Astrocyte (in vitro differentiated cells and primary cell): Measurements from ENCODE around the gene RBM19. TPM values are rescaled to one million over a fixed set of nuclear protein-coding genes. Genes with fewer than 3 reads are reported as not detected.

Experiments used
- DNase-seq: peaks from one replicate; pipeline ENCODE4 v3.0.0-alpha.2; 2010; ENCODE audit warnings: low read depth
- FAIRE-seq: peaks from 2 replicates; lab custom pipeline; 2011; peaks lifted over from hg19 to GRCh38; lab: Jason Lieb, UNC
- H2AFZ ChIP-seq: 2 replicates; pipeline ENCODE4 v1.6.0; 2012; ENCODE audit warnings: low read depth, low read length, inconsistent platforms
- H3K27ac ChIP-seq: 2 replicates; pipeline ENCODE4 v1.5.1; 2011; ENCODE audit warnings: low read depth, low read length, inconsistent platforms
- H3K27me3 ChIP-seq: 2 replicates; pipeline ENCODE4 v1.6.0; 2011; ENCODE audit warnings: low read length, inconsistent platforms; ENCODE audit not compliant: insufficient read depth
- H3K36me3 ChIP-seq: 2 replicates; pipeline ENCODE4 v1.5.1; 2011; ENCODE audit warnings: low read length, inconsistent platforms; ENCODE audit not compliant: insufficient read depth
- H3K4me1 ChIP-seq: 2 replicates; pipeline ENCODE4 v1.5.1; 2011; ENCODE audit warnings: low read length, inconsistent platforms; ENCODE audit not compliant: insufficient read depth
- H3K4me2 ChIP-seq: 2 replicates; pipeline ENCODE4 v1.6.0; 2012; ENCODE audit warnings: low read length, inconsistent platforms
- H3K4me3 ChIP-seq: 2 replicates; pipeline ENCODE4 v1.5.1; 2011; ENCODE audit warnings: low read depth, mild to moderate bottlenecking, low read length, inconsistent platforms; ENCODE audit not compliant: insufficient read depth
- H3K79me2 ChIP-seq: 2 replicates; pipeline ENCODE4 v1.6.0; 2012; ENCODE audit warnings: mild to moderate bottlenecking, low read length, inconsistent platforms; ENCODE audit not compliant: insufficient read depth
- H3K9ac ChIP-seq: 2 replicates; pipeline ENCODE4 v1.6.0; 2012; ENCODE audit warnings: mild to moderate bottlenecking, low read length, inconsistent platforms
- H3K9me3 ChIP-seq: 2 replicates; pipeline ENCODE4 v1.5.1; 2012; ENCODE audit warnings: low read depth, mild to moderate bottlenecking, low read length, inconsistent platforms; ENCODE audit not compliant: insufficient read depth
- H4K20me1 ChIP-seq: 2 replicates; pipeline ENCODE4 v1.6.0; 2012; ENCODE audit warnings: low read length, inconsistent platforms; ENCODE audit not compliant: insufficient read depth
- H3K27ac Mint-ChIP-seq: one replicate; pipeline ENCODE4 v1.8.0; 2021; ENCODE audit warnings: mild to moderate bottlenecking, mixed read lengths; ENCODE audit not compliant: unreplicated experiment
- H3K27me3 Mint-ChIP-seq: one replicate; pipeline ENCODE4 v1.8.0; 2021; ENCODE audit warnings: low read depth, mixed read lengths; ENCODE audit not compliant: unreplicated experiment
- H3K36me3 Mint-ChIP-seq: one replicate; pipeline ENCODE4 v1.8.0; 2021; ENCODE audit warnings: low read depth, mixed read lengths; ENCODE audit not compliant: unreplicated experiment
- H3K4me1 Mint-ChIP-seq: one replicate; pipeline ENCODE4 v1.8.0; 2021; ENCODE audit warnings: low read depth, mixed read lengths; ENCODE audit not compliant: unreplicated experiment
- H3K4me3 Mint-ChIP-seq: one replicate; pipeline ENCODE4 v1.8.0; 2021; ENCODE audit warnings: mild to moderate bottlenecking, moderate library complexity, mixed read lengths; ENCODE audit not compliant: unreplicated experiment
- H3K9me3 Mint-ChIP-seq: one replicate; pipeline ENCODE4 v1.8.0; 2021; ENCODE audit warnings: mild to moderate bottlenecking, mixed read lengths; ENCODE audit not compliant: unreplicated experiment
- EZH2 ChIP-seq: IDR thresholded peaks from 2 replicates; pipeline ENCODE4 v1.6.1; 2012; ENCODE audit warnings: mild to moderate bottlenecking, low read length, inconsistent platforms; ENCODE audit not compliant: insufficient read depth
- total RNA-seq: library from RNA; stranded (reverse); gene quantifications from 2 replicates; pipeline ENCODE4 v1.2.1, GENCODE V29; 2021
- TF ChIP-seq, protein P1 (sequence below): IDR thresholded peaks from 2 replicates; pipeline ENCODE4 v1.5.1; 2011; ENCODE audit warnings: low read depth, mild to moderate bottlenecking, inconsistent platforms, low read length, moderate library complexity; ENCODE audit not compliant: insufficient read depth

Gene RBM19
- total RNA-seq, 1 donor from 2014 or later, result 32.3 TPM

DNA sequence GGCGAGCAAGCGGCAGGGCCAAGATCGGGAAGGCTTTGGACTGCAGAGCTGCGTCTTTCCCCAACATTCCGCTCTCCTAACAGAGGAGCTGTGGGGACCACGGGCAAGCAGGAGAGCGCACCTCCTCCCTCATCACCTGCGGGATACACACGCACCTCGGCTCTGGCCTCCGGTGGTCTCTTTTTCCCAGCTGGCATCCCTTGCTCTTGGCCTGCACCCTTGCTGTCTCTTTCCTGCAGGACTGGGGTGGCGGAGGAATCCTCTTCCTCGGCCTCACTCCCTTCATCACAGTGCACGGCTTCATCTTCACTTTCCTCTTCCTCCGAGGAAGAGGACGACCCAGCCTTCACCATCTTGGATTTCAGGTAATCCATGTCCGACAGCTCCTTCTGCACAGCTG, 8.5 kb downstream of the RBM19 start:
- H3K4me1 ChIP-seq, result no peaks in the 10 kb centered on the region
- H4K20me1 ChIP-seq, result no peaks in the 10 kb centered on the region
- Mint-ChIP-seq H3K36me3 (peaks cover 11% of the 10 kb centered on the region), H3K27ac (no peak overlapping the region), H3K9me3 (no peaks in the 10 kb centered on the region), H3K27me3 (no peaks in the 10 kb centered on the region), H3K4me3 (no peak overlapping the region), H3K4me1 (peaks cover 5% of the 10 kb centered on the region)
- H3K4me2 ChIP-seq, result no peak overlapping the region
- TF ChIP-seq, protein P1, sequence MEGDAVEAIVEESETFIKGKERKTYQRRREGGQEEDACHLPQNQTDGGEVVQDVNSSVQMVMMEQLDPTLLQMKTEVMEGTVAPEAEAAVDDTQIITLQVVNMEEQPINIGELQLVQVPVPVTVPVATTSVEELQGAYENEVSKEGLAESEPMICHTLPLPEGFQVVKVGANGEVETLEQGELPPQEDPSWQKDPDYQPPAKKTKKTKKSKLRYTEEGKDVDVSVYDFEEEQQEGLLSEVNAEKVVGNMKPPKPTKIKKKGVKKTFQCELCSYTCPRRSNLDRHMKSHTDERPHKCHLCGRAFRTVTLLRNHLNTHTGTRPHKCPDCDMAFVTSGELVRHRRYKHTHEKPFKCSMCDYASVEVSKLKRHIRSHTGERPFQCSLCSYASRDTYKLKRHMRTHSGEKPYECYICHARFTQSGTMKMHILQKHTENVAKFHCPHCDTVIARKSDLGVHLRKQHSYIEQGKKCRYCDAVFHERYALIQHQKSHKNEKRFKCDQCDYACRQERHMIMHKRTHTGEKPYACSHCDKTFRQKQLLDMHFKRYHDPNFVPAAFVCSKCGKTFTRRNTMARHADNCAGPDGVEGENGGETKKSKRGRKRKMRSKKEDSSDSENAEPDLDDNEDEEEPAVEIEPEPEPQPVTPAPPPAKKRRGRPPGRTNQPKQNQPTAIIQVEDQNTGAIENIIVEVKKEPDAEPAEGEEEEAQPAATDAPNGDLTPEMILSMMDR, result no peak
- no peak for TF ChIP-seq EZH2
- no peak overlapping the region for H2AFZ ChIP-seq
- H3K27ac ChIP-seq, result no peak overlapping the region
- H3K9me3 ChIP-seq, result no peaks in the 10 kb centered on the region
- H3K27me3 ChIP-seq, result no peaks in the 10 kb centered on the region
- FAIRE-seq (no peak), DNase-seq (no peak)
- peaks cover 37% of the 10 kb centered on the region for H3K36me3 ChIP-seq
- H3K4me3 ChIP-seq, result no peak overlapping the region
- no peak overlapping the region for H3K9ac ChIP-seq
- H3K79me2 ChIP-seq, result no peaks in the 10 kb centered on the region

DNA sequence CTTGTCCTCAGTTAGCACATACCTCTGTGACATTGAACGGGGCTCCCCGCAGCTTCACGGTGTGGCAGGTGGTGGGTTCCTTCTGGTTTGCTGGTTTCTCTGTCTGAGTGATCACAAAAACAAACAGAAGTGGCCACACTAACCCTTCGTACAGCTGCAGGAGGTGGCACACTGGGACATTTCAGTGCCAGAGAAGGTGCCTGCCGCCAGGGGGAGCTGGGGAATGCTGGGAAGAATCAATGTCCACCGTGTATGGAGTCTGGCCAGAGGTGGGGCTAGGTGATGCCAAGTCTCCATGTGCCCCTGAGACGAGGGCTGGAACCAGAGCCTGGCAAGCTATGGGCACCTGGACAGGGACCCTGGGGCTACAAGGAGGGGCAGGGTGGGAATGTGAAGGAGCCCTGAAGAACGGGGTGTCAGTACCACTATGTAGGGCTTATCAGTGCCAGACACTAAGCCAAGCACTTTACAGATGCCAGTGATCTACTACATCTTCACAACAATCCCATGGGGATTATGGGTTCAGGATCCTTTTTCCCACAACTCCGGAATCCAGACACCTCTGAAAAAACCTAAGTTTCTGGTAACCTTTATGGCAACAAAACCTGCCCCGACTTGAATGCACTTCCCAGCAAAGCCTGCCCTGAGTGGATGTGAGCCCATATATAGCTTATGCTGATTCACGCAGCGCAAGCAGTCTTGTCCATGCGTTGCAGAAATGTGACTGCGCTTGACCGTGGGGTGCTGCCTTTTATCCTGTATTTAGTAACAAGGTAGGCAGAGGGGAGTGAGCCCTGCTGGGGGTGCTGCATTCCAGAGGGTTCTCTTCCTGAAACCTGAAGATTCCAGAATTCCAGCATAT, 10.8 kb downstream of the RBM19 start:
- no peaks in the 10 kb centered on the region for H3K4me1 Mint-ChIP-seq
- Histone ChIP-seq H2AFZ (no peak overlapping the region), H3K4me3 (no peak overlapping the region), H4K20me1 (no peaks in the 10 kb centered on the region), H3K27me3 (no peaks in the 10 kb centered on the region), H3K4me1 (no peaks in the 10 kb centered on the region), H3K9me3 (no peaks in the 10 kb centered on the region), H3K79me2 (no peaks in the 10 kb centered on the region), H3K4me2 (no peak overlapping the region), H3K36me3 (peaks cover 33% of the 10 kb centered on the region), H3K9ac (no peak overlapping the region), H3K27ac (no peak overlapping the region)
- H3K27me3 Mint-ChIP-seq, result no peaks in the 10 kb centered on the region
- FAIRE-seq, result no peak
- H3K4me3 Mint-ChIP-seq, result no peak overlapping the region
- DNase-seq, result no peak
- no peaks in the 10 kb centered on the region for H3K9me3 Mint-ChIP-seq
- TF ChIP-seq, protein P1, result peak; percentile 28
- TF ChIP-seq EZH2, result no peak
- H3K27ac Mint-ChIP-seq, result no peak overlapping the region
- H3K36me3 Mint-ChIP-seq, result peaks cover 8% of the 10 kb centered on the region

DNA sequence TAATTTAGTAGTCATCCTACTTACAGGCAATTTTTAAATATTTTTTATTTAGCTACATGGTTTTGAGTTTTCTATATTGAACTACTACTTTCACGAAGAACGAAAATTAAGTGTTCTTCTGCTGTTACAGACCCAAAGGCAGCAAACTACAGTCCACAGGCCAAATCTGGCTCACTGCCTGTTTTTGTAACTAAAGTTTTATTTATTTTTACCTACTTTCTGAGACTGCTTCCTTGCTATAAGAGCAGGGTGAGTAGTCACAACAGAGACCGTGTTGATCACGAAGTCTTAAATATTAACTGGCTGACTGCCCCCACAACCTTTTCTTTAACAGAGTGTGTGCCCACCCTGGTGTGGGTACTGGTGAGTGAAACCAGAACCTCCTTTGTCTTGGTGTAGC, 11.6 kb downstream of the RBM19 start:
- FAIRE-seq (no peak), DNase-seq (no peak)
- H3K9me3 ChIP-seq, result no peaks in the 10 kb centered on the region
- H3K4me3 ChIP-seq, result no peak overlapping the region
- no peak for TF ChIP-seq EZH2
- TF ChIP-seq, protein P1, result no peak
- peaks cover 30% of the 10 kb centered on the region for H3K36me3 ChIP-seq
- Mint-ChIP-seq H3K4me1 (no peaks in the 10 kb centered on the region), H3K4me3 (no peak overlapping the region), H3K27me3 (no peaks in the 10 kb centered on the region), H3K27ac (no peak overlapping the region), H3K36me3 (peaks cover 5% of the 10 kb centered on the region), H3K9me3 (no peaks in the 10 kb centered on the region)
- H3K27ac ChIP-seq, result no peak overlapping the region
- no peaks in the 10 kb centered on the region for H3K79me2 ChIP-seq
- no peaks in the 10 kb centered on the region for H4K20me1 ChIP-seq
- H3K27me3 ChIP-seq, result no peaks in the 10 kb centered on the region
- H2AFZ ChIP-seq, result no peak overlapping the region
- no peak overlapping the region for H3K9ac ChIP-seq
- no peak overlapping the region for H3K4me2 ChIP-seq
- H3K4me1 ChIP-seq, result no peaks in the 10 kb centered on the region
